ACC112 (cell line): Measurements from ENCODE around the gene PEX3.

ENCODE experiments used
- H2AFZ ChIP-seq: fragments of 200-600 bp; sonication (generic); one replicate; pipeline ENCODE4 v1.6.0; 2017; ENCODE audit warnings: antibody characterized with exemption, low read length; ENCODE audit not compliant: unreplicated experiment
- H3K27ac ChIP-seq: fragments of 200-600 bp; sonication (generic); 2 replicates; pipeline ENCODE4 v1.5.1; 2014; ENCODE audit warnings: low read depth, mild to moderate bottlenecking, antibody characterized with exemption, low read length, moderate library complexity
- H3K27me3 ChIP-seq: fragments of 200-600 bp; sonication (generic); 2 replicates; pipeline ENCODE4 v1.6.1; 2014; ENCODE audit warnings: mild to moderate bottlenecking, antibody characterized with exemption, low read length, moderate library complexity, mixed read lengths; ENCODE audit not compliant: insufficient read depth
- H3K36me3 ChIP-seq: fragments of 200-600 bp; sonication (generic); 2 replicates; pipeline ENCODE4 v1.6.1; 2016; ENCODE audit warnings: mild to moderate bottlenecking, antibody characterized with exemption, low read length, moderate library complexity, mixed read lengths; ENCODE audit not compliant: insufficient read depth
- H3K4me1 ChIP-seq: fragments of 200-600 bp; sonication (generic); one replicate; pipeline ENCODE4 v1.6.1; 2016; ENCODE audit warnings: low read length, mixed read lengths; ENCODE audit not compliant: insufficient read depth, unreplicated experiment, control insufficient read depth
- H3K4me3 ChIP-seq: fragments of 200-600 bp; sonication (generic); 2 replicates; pipeline ENCODE4 v1.5.1; 2014; ENCODE audit warnings: mild to moderate bottlenecking, low read depth, low read length
- H3K79me2 ChIP-seq: fragments of 200-600 bp; sonication (generic); one replicate; pipeline ENCODE4 v1.6.0; 2016; ENCODE audit warnings: low read length; ENCODE audit not compliant: control insufficient read depth, unreplicated experiment, insufficient read depth

Gene PEX3

GRCh38 chr6:143478479-143479062, 28.0 kb downstream of the PEX3 start:
- Histone ChIP-seq H3K79me2 (no peaks in the 10 kb centered on the region), H3K27ac (no peak overlapping the region), H3K4me1 (no peaks in the 10 kb centered on the region), H2AFZ (no peak overlapping the region), H3K36me3 (peaks cover 19% of the 10 kb centered on the region), H3K27me3 (no peaks in the 10 kb centered on the region), H3K4me3 (no peak overlapping the region)

GRCh38 chr6:143482593-143482992, 32.0 kb downstream of the PEX3 start:
- Histone ChIP-seq H3K79me2 (no peaks in the 10 kb centered on the region), H3K27me3 (no peaks in the 10 kb centered on the region), H3K4me1 (no peaks in the 10 kb centered on the region), H3K36me3 (peaks cover 9% of the 10 kb centered on the region), H3K4me3 (no peak overlapping the region), H3K27ac (no peak overlapping the region), H2AFZ (no peak overlapping the region)

GRCh38 chr6:143485967-143486366, 35.4 kb downstream of the PEX3 start:
- no peak overlapping the region for H3K27ac ChIP-seq
- H3K4me3 ChIP-seq: no peak overlapping the region
- H3K4me1 ChIP-seq: no peaks in the 10 kb centered on the region
- H2AFZ ChIP-seq: no peak overlapping the region
- H3K36me3 ChIP-seq: no peaks in the 10 kb centered on the region
- no peaks in the 10 kb centered on the region for H3K27me3 ChIP-seq
- no peaks in the 10 kb centered on the region for H3K79me2 ChIP-seq

GRCh38 chr6:143486752-143487151, 36.1 kb downstream of the PEX3 start:
- Histone ChIP-seq H3K27ac (no peak overlapping the region), H3K79me2 (no peaks in the 10 kb centered on the region), H3K27me3 (no peaks in the 10 kb centered on the region), H3K4me1 (no peaks in the 10 kb centered on the region), H3K36me3 (no peaks in the 10 kb centered on the region), H2AFZ (no peak overlapping the region), H3K4me3 (no peak overlapping the region)

GRCh38 chr6:143490244-143490643, 39.6 kb downstream of the PEX3 start:
- Histone ChIP-seq H3K36me3 (peaks cover 7% of the 10 kb centered on the region), H3K79me2 (no peaks in the 10 kb centered on the region), H3K4me1 (no peaks in the 10 kb centered on the region), H3K27ac (no peak overlapping the region), H2AFZ (no peak overlapping the region), H3K4me3 (no peak overlapping the region), H3K27me3 (no peaks in the 10 kb centered on the region)

GRCh38 chr6:143490775-143491174, 40.2 kb downstream of the PEX3 start:
- Histone ChIP-seq H3K36me3 (peaks cover 12% of the 10 kb centered on the region), H3K79me2 (no peaks in the 10 kb centered on the region), H3K4me3 (no peak overlapping the region), H3K27ac (no peak overlapping the region), H3K27me3 (no peaks in the 10 kb centered on the region), H3K4me1 (no peaks in the 10 kb centered on the region), H2AFZ (no peak overlapping the region)

GRCh38 chr6:143496974-143497373, 46.4 kb downstream of the PEX3 start:
- Histone ChIP-seq H3K27ac (no peak overlapping the region), H3K4me1 (no peaks in the 10 kb centered on the region), H3K79me2 (no peaks in the 10 kb centered on the region), H3K27me3 (no peaks in the 10 kb centered on the region), H2AFZ (no peak overlapping the region), H3K4me3 (no peak overlapping the region), H3K36me3 (peaks cover 52% of the 10 kb centered on the region)

- Histone ChIP-seq H3K4me1 (no peaks in the 10 kb centered on the region), H3K79me2 (no peaks in the 10 kb centered on the region), H3K36me3 (peaks cover 60% of the 10 kb centered on the region), H3K27ac (no peak overlapping the region), H2AFZ (no peak overlapping the region), H3K27me3 (no peaks in the 10 kb centered on the region), H3K4me3 (no peak overlapping the region)
Observed at GRCh38 chr6:143498428-143498827, 47.8 kb downstream of the PEX3 start.

GRCh38 chr6:143501851-143502250, 51.2 kb downstream of the PEX3 start:
- H3K4me3 ChIP-seq: no peak overlapping the region
- no peaks in the 10 kb centered on the region for H3K27me3 ChIP-seq
- no peak overlapping the region for H2AFZ ChIP-seq
- no peaks in the 10 kb centered on the region for H3K4me1 ChIP-seq
- peaks cover 3% of the 10 kb centered on the region for H3K79me2 ChIP-seq
- H3K27ac ChIP-seq: no peak overlapping the region
- peaks cover 53% of the 10 kb centered on the region for H3K36me3 ChIP-seq

GRCh38 chr6:143504369-143504768, 53.8 kb downstream of the PEX3 start:
- Histone ChIP-seq H3K36me3 (peaks cover 36% of the 10 kb centered on the region), H3K4me3 (no peak overlapping the region), H3K27ac (no peak overlapping the region), H3K27me3 (no peaks in the 10 kb centered on the region), H2AFZ (no peak overlapping the region), H3K4me1 (peaks cover 13% of the 10 kb centered on the region), H3K79me2 (peaks cover 20% of the 10 kb centered on the region)

GRCh38 chr6:143505111-143505510, 54.5 kb downstream of the PEX3 start:
- Histone ChIP-seq H2AFZ (no peak overlapping the region), H3K79me2 (peaks cover 26% of the 10 kb centered on the region), H3K27ac (no peak overlapping the region), H3K27me3 (no peaks in the 10 kb centered on the region), H3K36me3 (peaks cover 34% of the 10 kb centered on the region), H3K4me3 (no peak overlapping the region), H3K4me1 (peaks cover 19% of the 10 kb centered on the region)
